Fibroblast of skin of right quadriceps (primary cell): Measurements from ENCODE around the gene TRIM26.
"Not testable (repeated sequence)": the region's sequence is repeated elsewhere in the genome, so short reads cannot be mapped to it uniquely, and the experiment has no call there.

ENCODE experiments used
- DNase-seq: peaks from one replicate; pipeline ENCODE4 v3.0.0-alpha.2; 2013

TRIM26 gene

GRCh38 chr6:30151580-30151979, 61.6 kb downstream of the TRIM26 start:
- DNase-seq, result no peak

- DNase-seq, result no peak
These were observed 62.4 kb downstream of the TRIM26 start for GRCh38 chr6:30150671-30151395.

- no peak for DNase-seq
These were observed 63.2 kb downstream of the TRIM26 start for GRCh38 chr6:30149858-30150550.

- DNase-seq, result no peak
These were observed 64.0 kb downstream of the TRIM26 start for GRCh38 chr6:30149234-30149633.

GRCh38 chr6:30147096-30147495, 66.1 kb downstream of the TRIM26 start:
- no peak for DNase-seq

- DNase-seq, result no peak
These were observed 67.4 kb downstream of the TRIM26 start for GRCh38 chr6:30145818-30146217.

- no peak for DNase-seq
These were observed 68.4 kb downstream of the TRIM26 start for GRCh38 chr6:30144811-30145210.

GRCh38 chr6:30143780-30144179, 69.4 kb downstream of the TRIM26 start:
- no peak for DNase-seq

GRCh38 chr6:30142665-30143064, 70.5 kb downstream of the TRIM26 start:
- DNase-seq, result no peak

GRCh38 chr6:30140240-30140639, 73.0 kb downstream of the TRIM26 start:
- DNase-seq, result not testable (repeated sequence)

GRCh38 chr6:30136570-30137286, 76.5 kb downstream of the TRIM26 start:
- DNase-seq, result no peak

GRCh38 chr6:30135757-30136156, 77.4 kb downstream of the TRIM26 start, which contains the start of gene TRIM40:
TSS of gene TRIM40 (plus strand) at chr6:30136140. CDS start at chr6:30137037, 897 bp downstream.
- DNase-seq, result no peak

- no peak for DNase-seq
These were observed 78.1 kb downstream of the TRIM26 start for GRCh38 chr6:30135147-30135546.
